CD4-positive, CD25-positive, alpha-beta regulatory T cell (primary cell): ENCODE data around the gene IL1A. TPM values are rescaled to one million over a fixed set of nuclear protein-coding genes. Genes with fewer than 3 reads are reported as not detected.

Experiments
- ATAC-seq, 2 donors: fragments of 150-1000 bp; cut with Tn5 transposase; one replicate each; pipeline ENCODE4 v1.10.0; 2021; ENCODE audit warnings: low read depth in 2 of 2, moderate number of reproducible peaks in 2 of 2, moderate library complexity in 1 of 2
- DNase-seq, 3 donors: peaks; one replicate each; pipeline versions ENCODE4 v3.0.0 to v3.0.0-alpha.2; 2012 to 2022; ENCODE audit warnings: mixed read lengths in 1 of 3
- H3K27ac ChIP-seq: one replicate; pipeline ENCODE4 v1.7.0; 2013; ENCODE audit warnings: mild to moderate bottlenecking, low read length; ENCODE audit not compliant: insufficient read depth, poor library complexity, severe bottlenecking
- H3K27me3 ChIP-seq: one replicate; pipeline ENCODE4 v1.7.0; 2013; ENCODE audit warnings: low read length; ENCODE audit not compliant: control insufficient read depth, insufficient read depth
- H3K36me3 ChIP-seq: one replicate; pipeline ENCODE4 v1.7.0; 2013; ENCODE audit warnings: mild to moderate bottlenecking, low read length, moderate library complexity; ENCODE audit not compliant: control insufficient read depth, insufficient read depth
- H3K4me1 ChIP-seq: 2 replicates; pipeline ENCODE4 v1.7.0; 2013; ENCODE audit warnings: mild to moderate bottlenecking, low read length; ENCODE audit not compliant: insufficient read depth, control insufficient read depth, poor library complexity, severe bottlenecking
- H3K4me3 ChIP-seq: one replicate; pipeline ENCODE4 v1.7.0; 2013; ENCODE audit warnings: low read depth, mild to moderate bottlenecking, low read length, moderate library complexity
- H3K9me3 ChIP-seq, 2 experiments: 1 replicate in 1 of 2; 2 replicates in 1 of 2; pipeline ENCODE4 v1.7.0; 2013; ENCODE audit warnings: low read length in 2 of 2, mild to moderate bottlenecking in 1 of 2, moderate library complexity in 1 of 2; ENCODE audit not compliant: control insufficient read depth in 2 of 2
- H3K27ac Mint-ChIP-seq, 3 donors: one replicate each; pipeline ENCODE4 v1.8.0; 2020 to 2022; ENCODE audit warnings: mild to moderate bottlenecking in 3 of 3, mixed read lengths in 3 of 3, moderate library complexity in 2 of 3
- H3K27me3 Mint-ChIP-seq: one replicate; pipeline ENCODE4 v1.8.0; 2022; ENCODE audit warnings: mild to moderate bottlenecking, mixed read lengths
- H3K36me3 Mint-ChIP-seq: one replicate; pipeline ENCODE4 v1.8.0; 2020; ENCODE audit warnings: mixed read lengths
- H3K4me1 Mint-ChIP-seq, 4 donors: one replicate each; pipeline ENCODE4 v1.8.0; 2020 to 2022; ENCODE audit warnings: mixed read lengths in 4 of 4, mild to moderate bottlenecking in 1 of 4
- H3K4me3 Mint-ChIP-seq, 4 donors: one replicate each; pipeline ENCODE4 v1.8.0; 2020 to 2022; ENCODE audit warnings: mild to moderate bottlenecking in 4 of 4, mixed read lengths in 4 of 4, moderate library complexity in 3 of 4
- H3K9me3 Mint-ChIP-seq, 7 donors: one replicate each; pipeline ENCODE4 v1.8.0; 2020 to 2022; ENCODE audit warnings: mixed read lengths in 7 of 7, mild to moderate bottlenecking in 3 of 7, moderate library complexity in 2 of 7
- polyA plus RNA-seq, 4 donors: library from polyadenylated mRNA; unstranded; fragments of 300-500 nt; fragmentation: Illumina TruSeq; gene quantifications; one replicate each; pipeline ENCODE4 v1.2.3, GENCODE V29; 2021
- total RNA-seq: library from RNA; stranded (reverse); gene quantifications from one replicate; pipeline ENCODE4 v1.2.3, GENCODE V29; 2022

IL1A gene
- total and polyA plus RNA-seq, 5 donors from 2014 or later: 0.17 TPM; not detected in 4

DNA sequence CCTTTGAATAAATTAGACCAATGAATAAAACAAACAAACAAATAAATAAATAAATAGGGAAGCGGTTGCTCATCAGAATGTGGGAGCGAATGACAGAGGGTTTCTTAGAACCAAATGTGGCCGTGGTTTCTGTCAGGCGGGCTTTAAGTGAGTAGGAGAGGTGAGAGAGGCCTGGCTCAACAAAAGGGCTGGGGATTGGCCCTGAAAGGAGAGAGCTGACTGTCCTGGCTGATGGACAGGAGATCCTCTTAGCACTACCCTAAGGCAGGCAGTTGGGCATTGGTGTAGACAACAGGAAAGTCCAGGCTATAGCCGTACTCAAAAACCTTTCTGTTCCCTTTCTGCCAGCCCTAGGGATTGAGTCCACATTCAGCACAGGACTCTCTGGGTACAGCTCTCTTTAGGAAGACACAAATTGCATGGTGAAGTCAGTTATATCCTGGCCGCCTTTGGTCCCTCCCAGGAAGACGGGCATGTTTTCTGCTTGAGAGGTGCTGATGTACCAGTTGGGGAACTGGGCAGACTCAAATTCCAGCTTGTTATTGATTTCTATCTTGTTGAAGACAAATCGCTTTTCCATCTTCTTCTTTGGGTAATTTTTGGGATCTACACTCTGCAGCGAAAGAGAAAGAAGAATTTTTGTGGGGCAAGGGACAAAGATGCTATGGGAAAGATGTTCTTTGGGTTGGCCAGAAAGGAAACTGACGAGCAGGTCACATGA lies 45.8 kb upstream of the IL1A start:
- no peak overlapping the region for H3K4me3 ChIP-seq
- H3K27ac ChIP-seq: no peak overlapping the region
- Mint-ChIP-seq H3K36me3 (no peaks in the 10 kb centered on the region), H3K4me1 (peaks cover 0 to 2% (median 0%) of the 10 kb centered on the region in 4 donors), H3K27ac (no peak overlapping the region), H3K9me3 (no peaks in the 10 kb centered on the region), H3K4me3 (no peak overlapping the region), H3K27me3 (peaks cover 5% of the 10 kb centered on the region)
- DNase-seq (no peak), ATAC-seq (no peak)
- no peaks in the 10 kb centered on the region for H3K4me1 ChIP-seq
- no peaks in the 10 kb centered on the region for H3K27me3 ChIP-seq
- H3K36me3 ChIP-seq: no peaks in the 10 kb centered on the region
- H3K9me3 ChIP-seq: no peaks in the 10 kb centered on the region

DNA sequence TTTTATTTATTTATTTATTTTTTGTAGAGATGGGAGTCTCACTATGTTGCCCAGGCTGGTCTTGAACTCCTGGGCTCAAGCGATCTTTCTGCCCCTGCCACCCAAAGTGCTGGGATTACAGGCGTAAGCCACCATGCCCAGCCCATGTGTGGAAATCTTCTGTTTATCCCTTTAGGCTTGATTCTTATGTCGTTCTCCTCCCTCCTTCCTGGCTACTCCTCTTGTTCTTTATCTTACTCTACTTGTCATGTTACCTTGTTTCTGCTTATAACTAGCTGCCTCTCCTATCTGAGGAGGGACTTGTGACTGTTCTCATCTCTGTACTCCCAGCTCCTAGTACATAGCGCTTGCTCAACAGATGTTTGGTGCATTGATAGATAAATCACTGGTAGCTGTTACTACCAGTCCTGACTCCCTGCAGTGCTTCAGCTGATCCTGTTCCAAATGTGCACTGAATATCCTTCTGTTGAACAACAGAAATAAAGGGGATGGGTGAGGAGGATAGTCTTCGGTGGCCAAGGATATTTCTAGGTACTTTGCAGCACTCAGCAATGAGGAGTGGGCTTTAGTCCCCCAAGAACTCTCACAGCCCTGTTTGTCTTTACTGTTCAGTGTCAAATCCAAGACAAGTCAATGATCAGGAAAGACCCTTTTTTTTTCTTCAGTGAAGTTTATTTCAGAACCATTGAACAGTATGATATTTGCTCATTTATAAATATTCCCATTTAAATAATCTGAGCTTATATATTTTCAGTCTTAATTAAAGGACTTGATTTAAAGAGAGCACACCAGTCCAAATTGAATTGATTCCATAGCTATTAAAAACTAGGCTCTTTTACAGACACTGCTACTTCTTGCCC lies 45.0 kb upstream of the IL1A start:
- Mint-ChIP-seq H3K4me1 (peaks cover 0 to 2% (median 0%) of the 10 kb centered on the region in 4 donors), H3K27me3 (peaks cover 4% of the 10 kb centered on the region), H3K36me3 (no peaks in the 10 kb centered on the region), H3K9me3 (no peaks in the 10 kb centered on the region), H3K4me3 (no peak overlapping the region), H3K27ac (no peak overlapping the region)
- ATAC-seq (no peak), DNase-seq (no peak)
- Histone ChIP-seq H3K27me3 (no peaks in the 10 kb centered on the region), H3K4me3 (no peak overlapping the region), H3K36me3 (no peaks in the 10 kb centered on the region), H3K27ac (no peak overlapping the region), H3K9me3 (no peaks in the 10 kb centered on the region), H3K4me1 (no peaks in the 10 kb centered on the region)

- no peaks in the 10 kb centered on the region for H3K27me3 ChIP-seq
- no peak overlapping the region for H3K4me3 ChIP-seq
- H3K27me3 Mint-ChIP-seq: no peaks in the 10 kb centered on the region
- ATAC-seq (no peak), DNase-seq (no peak)
- H3K27ac Mint-ChIP-seq: no peak overlapping the region
- no peaks in the 10 kb centered on the region for H3K36me3 ChIP-seq
- H3K27ac ChIP-seq: no peak overlapping the region
- H3K4me1 Mint-ChIP-seq: peaks cover 0 to 2% (median 0%) of the 10 kb centered on the region in 4 donors
- H3K36me3 Mint-ChIP-seq: peaks cover under 1% of the 10 kb centered on the region
- no peak overlapping the region for H3K4me3 Mint-ChIP-seq
- H3K4me1 ChIP-seq: no peaks in the 10 kb centered on the region
- H3K9me3 Mint-ChIP-seq: no peaks in the 10 kb centered on the region
- no peaks in the 10 kb centered on the region for H3K9me3 ChIP-seq
Measured at GRCh38 chr2:112828251-112828691, 44.0 kb upstream of the IL1A start.

DNA sequence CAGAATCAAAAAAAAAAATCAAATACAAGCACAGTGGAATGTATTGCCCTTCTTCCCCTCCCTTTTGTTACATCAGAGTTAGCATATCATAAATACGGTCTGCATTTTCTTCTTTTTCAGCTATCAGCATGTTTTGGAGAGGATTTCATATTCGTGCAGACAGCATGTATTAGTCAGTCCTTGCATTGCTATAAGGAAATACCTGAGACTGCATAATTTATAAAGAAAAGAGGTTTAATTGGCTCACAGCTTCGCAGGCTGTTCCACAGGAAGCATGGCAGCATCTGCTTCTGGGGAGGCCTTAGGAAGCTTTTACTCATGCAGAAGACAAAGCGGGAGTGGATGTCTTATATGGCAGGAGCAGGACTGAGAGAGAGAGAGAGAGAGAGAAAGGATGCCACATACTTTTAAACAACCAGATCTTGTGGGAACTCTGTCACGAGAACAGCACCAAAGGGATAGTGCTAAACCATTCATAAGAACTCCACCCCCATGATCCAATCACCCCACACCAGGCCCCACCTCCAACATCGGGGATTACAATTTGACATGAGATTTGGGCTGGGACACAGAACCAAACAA lies 43.4 kb upstream of the IL1A start:
- Mint-ChIP-seq H3K4me1 (peaks cover 0 to 2% (median 0%) of the 10 kb centered on the region in 4 donors), H3K36me3 (peaks cover 4% of the 10 kb centered on the region), H3K4me3 (no peak overlapping the region), H3K27me3 (no peaks in the 10 kb centered on the region), H3K9me3 (no peaks in the 10 kb centered on the region), H3K27ac (no peak overlapping the region)
- Histone ChIP-seq H3K4me3 (no peak overlapping the region), H3K27me3 (no peaks in the 10 kb centered on the region), H3K9me3 (no peaks in the 10 kb centered on the region), H3K4me1 (no peaks in the 10 kb centered on the region), H3K36me3 (no peaks in the 10 kb centered on the region), H3K27ac (no peak overlapping the region)
- ATAC-seq (no peak), DNase-seq (no peak)

- H3K4me3 ChIP-seq: no peak overlapping the region
- ATAC-seq: no peak
- H3K36me3 ChIP-seq: no peaks in the 10 kb centered on the region
- no peaks in the 10 kb centered on the region for H3K4me1 ChIP-seq
- no peak overlapping the region for H3K27ac ChIP-seq
- no peaks in the 10 kb centered on the region for H3K27me3 Mint-ChIP-seq
- no peak overlapping the region for H3K27ac Mint-ChIP-seq
- H3K27me3 ChIP-seq: no peaks in the 10 kb centered on the region
- peaks cover 4% of the 10 kb centered on the region for H3K36me3 Mint-ChIP-seq
- no peaks in the 10 kb centered on the region for H3K9me3 Mint-ChIP-seq
- H3K9me3 ChIP-seq: no peaks in the 10 kb centered on the region
- H3K4me3 Mint-ChIP-seq: no peak overlapping the region
- H3K4me1 Mint-ChIP-seq: peaks cover 0 to 8% (median 5%) of the 10 kb centered on the region in 4 donors
- DNase-seq: no peak
Measured at GRCh38 chr2:112827009-112827408, 42.7 kb upstream of the IL1A start.

DNA sequence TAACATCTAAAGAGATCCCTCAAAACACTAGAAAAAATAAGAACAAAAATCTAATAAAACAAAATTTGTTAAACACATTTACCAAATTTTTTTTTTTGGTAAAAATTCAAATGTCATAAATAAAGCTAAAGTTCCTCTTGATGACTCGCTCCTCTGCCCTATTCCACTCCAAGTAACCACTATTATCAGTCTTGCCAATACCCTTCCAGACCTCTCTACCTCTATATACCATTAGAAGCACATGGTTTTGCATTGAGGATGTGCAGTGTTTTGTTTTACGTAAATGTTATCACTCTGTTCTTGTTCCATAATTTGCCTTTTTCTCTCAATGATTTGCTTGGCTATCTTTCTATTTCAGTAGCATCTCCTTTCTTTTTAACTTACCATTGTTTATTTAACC lies 41.4 kb upstream of the IL1A start:
- Mint-ChIP-seq H3K27me3 (no peaks in the 10 kb centered on the region), H3K4me3 (no peak overlapping the region), H3K4me1 (peaks cover 7 to 15% (median 12%) of the 10 kb centered on the region in 4 donors), H3K27ac (no peak overlapping the region), H3K36me3 (peaks cover 4% of the 10 kb centered on the region), H3K9me3 (no peaks in the 10 kb centered on the region)
- no peak for DNase-seq
- no peaks in the 10 kb centered on the region for H3K27me3 ChIP-seq
- ATAC-seq: no peak
- no peaks in the 10 kb centered on the region for H3K36me3 ChIP-seq
- no peak overlapping the region for H3K4me3 ChIP-seq
- H3K9me3 ChIP-seq: no peaks in the 10 kb centered on the region
- no peak overlapping the region for H3K27ac ChIP-seq
- H3K4me1 ChIP-seq: peaks cover 9% of the 10 kb centered on the region

DNA sequence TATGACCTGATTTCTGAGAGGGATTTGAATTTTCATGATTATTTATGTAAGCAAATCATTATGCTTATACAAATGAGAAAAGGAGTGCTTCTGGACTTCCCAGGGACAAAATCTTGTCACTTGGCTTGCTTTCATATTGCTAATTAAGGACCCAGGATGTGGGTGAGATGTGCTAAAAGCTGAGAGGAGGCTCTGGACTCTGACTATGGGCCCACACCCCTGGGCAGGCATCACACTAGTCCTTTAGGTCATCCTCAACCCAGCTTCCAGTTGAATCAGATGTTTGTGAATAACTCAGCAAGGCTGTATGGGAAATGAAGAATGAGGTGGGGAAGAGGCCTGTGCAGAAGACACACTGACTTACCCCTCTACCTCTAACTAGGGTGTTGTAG lies 40.4 kb upstream of the IL1A start:
- Histone ChIP-seq H3K27ac (no peak overlapping the region), H3K4me3 (no peak overlapping the region), H3K36me3 (no peaks in the 10 kb centered on the region), H3K9me3 (no peaks in the 10 kb centered on the region), H3K4me1 (peaks cover 9% of the 10 kb centered on the region), H3K27me3 (no peaks in the 10 kb centered on the region)
- H3K4me1 Mint-ChIP-seq: peaks cover 7 to 15% (median 12%) of the 10 kb centered on the region in 4 donors
- peak overlapping the region in 1 of 3 donors; percentile 60 for H3K27ac Mint-ChIP-seq
- H3K27me3 Mint-ChIP-seq: no peaks in the 10 kb centered on the region
- peaks cover 4% of the 10 kb centered on the region for H3K36me3 Mint-ChIP-seq
- H3K4me3 Mint-ChIP-seq: no peak overlapping the region
- ATAC-seq: no peak
- DNase-seq: no peak
- H3K9me3 Mint-ChIP-seq: no peaks in the 10 kb centered on the region
